ENCODE data around the gene NT5C. TPM values are rescaled to one million over a fixed set of nuclear protein-coding genes. Genes with fewer than 3 reads are reported as not detected.

NT5C gene
- total RNA-seq, 1 experiment from 2014 or later = 116 TPM

- H3K9me2 ChIP-seq (replicated peaks; ENCODE audit: low read length) = no peaks in the 10 kb centered on the region
- ChIA-PET POLR2A (ENCODE audit: unreplicated experiment) (interaction anchor here (0.6 kb wide), 4 partner anchors 13 to 122 kb away, joined by 3 to 6 read pairs (median 4); partner anchors contain the start of gene CDR2L), CTCF (interaction anchor here (0.6 to 1.0 kb wide), 4 partner anchors 40 to 287 kb away, joined by 3 to 7 read pairs (median 4); no protein-coding TSS in a partner anchor)
- DNase-seq (peak; percentile 96), ATAC-seq (peak; percentile 63)
- H3K27me3 ChIP-seq (ENCODE audit: low read length) = no peaks in the 10 kb centered on the region
- H3K9ac ChIP-seq (ENCODE audit: low read length) = peak within 1 kb of the TSS; percentile 74
- peaks cover 35% of the 10 kb centered on the region for H3K4me1 ChIP-seq (ENCODE audit: insufficient read depth, low read length)
- H2AFZ ChIP-seq (ENCODE audit: low read length) = peak within 1 kb of the TSS; percentile 85
- no peaks in the 10 kb centered on the region for H3K36me3 ChIP-seq (ENCODE audit: low read depth, low read length)
- peak within 1 kb of the TSS; percentile 91 for H3K4me2 ChIP-seq (ENCODE audit: low read length)
- H3K9me3 ChIP-seq (ENCODE audit: low read length) = no peaks in the 10 kb centered on the region
- TSS peak; percentile 93 for BruUV-seq (replicated peaks)
- no peaks in the 10 kb centered on the region for H3F3A ChIP-seq (ENCODE audit: low read length, unreplicated experiment)
- intact Hi-C loops (cut with micrococcal nuclease) = loop anchor here (1.0 to 10.0 kb wide), 2 partner anchors 39 to 305 kb away; no protein-coding TSS in a partner anchor
- H3K79me2 ChIP-seq (ENCODE audit: low read length) = peaks cover 41% of the 10 kb centered on the region
- H4K20me1 ChIP-seq (ENCODE audit: low read length) = no peaks in the 10 kb centered on the region
- peak within 1 kb of the TSS; percentile 97 for H3K4me3 ChIP-seq (ENCODE audit: low read length)
- H3K27ac ChIP-seq (ENCODE audit: low read length) = no peak within 1 kb of the TSS
- TF ChIP-seq EZH2phosphoT487 (IDR thresholded peaks at IDR 0.05; ENCODE audit: borderline replicate concordance, low read length) = no peak
- no peak for TF ChIP-seq EZH2 (IDR thresholded peaks at IDR 0.05; ENCODE audit: low read length, unreplicated experiment)
- peak; percentile 19; the same call in 1 of the 2 replicates for TF ChIP-seq CTCF (conservative IDR thresholded peaks at IDR 0.05; ENCODE audit: low read depth, low read length)
Measured at GRCh38 chr17:75109407-75110233, 21.9 kb downstream of the NT5C start, which contains the start of gene ARMC7. Gene ARMC7, plus strand, starts transcription at chr17:75109969. Its CDS starts 320 bp downstream, at chr17:75110289.

- Histone ChIP-seq H3K4me2 (ENCODE audit: low read length) (peak overlapping the region; percentile 91), H3K4me1 (ENCODE audit: insufficient read depth, low read length) (peaks cover 29% of the 10 kb centered on the region), H3K27me3 (ENCODE audit: low read length) (no peaks in the 10 kb centered on the region), H3K4me3 (ENCODE audit: low read length) (peak overlapping the region; percentile 97), H4K20me1 (ENCODE audit: low read length) (no peaks in the 10 kb centered on the region), H3K9me2 (replicated peaks; ENCODE audit: low read length) (no peaks in the 10 kb centered on the region), H2AFZ (ENCODE audit: low read length) (peak overlapping the region; percentile 85; the same call in 1 of the 2 replicates), H3K9ac (ENCODE audit: low read length) (peak overlapping the region; percentile 74), H3K27ac (ENCODE audit: low read length) (no peak overlapping the region), H3K79me2 (ENCODE audit: low read length) (peaks cover 36% of the 10 kb centered on the region), H3K36me3 (ENCODE audit: low read depth, low read length) (no peaks in the 10 kb centered on the region), H3K9me3 (ENCODE audit: low read length) (no peaks in the 10 kb centered on the region), H3F3A (ENCODE audit: low read length, unreplicated experiment) (no peaks in the 10 kb centered on the region)
- POLR2A ChIA-PET (ENCODE audit: unreplicated experiment) = interaction anchor here (0.6 kb wide), 1 partner anchor 122 kb away, joined by 6 read pairs; the partner anchor contains the start of gene CDR2L
- DNase-seq = no peak
- no TSS peak for BruUV-seq (replicated peaks)
- intact Hi-C loops (cut with micrococcal nuclease) = loop anchor here (1.0 kb wide), 1 partner anchor 39 kb away; no protein-coding TSS in a partner anchor
- no peak for ATAC-seq
- TF ChIP-seq EZH2 (IDR thresholded peaks at IDR 0.05; ENCODE audit: low read length, unreplicated experiment) = no peak
- no peak for TF ChIP-seq CTCF (conservative IDR thresholded peaks at IDR 0.05; ENCODE audit: low read depth, low read length)
- TF ChIP-seq EZH2phosphoT487 (IDR thresholded peaks at IDR 0.05; ENCODE audit: borderline replicate concordance, low read length) = no peak
- CTCF ChIA-PET = interaction anchor here (0.6 to 1.0 kb wide), 3 partner anchors 39 to 92 kb away, joined by 3 to 7 read pairs (median 5); no protein-coding TSS in a partner anchor
Measured at GRCh38 chr17:75109046-75109406, 22.5 kb downstream of the NT5C start.

All from PC-3 (cell line).